SIG-M5 (cell line): ENCODE data around the gene VRK2.
"Not testable (repeated sequence)": the region's sequence is repeated elsewhere in the genome, so short reads cannot be mapped to it uniquely, and the experiment has no call there.

Source experiments
- DNase-seq: peaks from one replicate; lab custom pipeline; 2025; lab: John Stamatoyannopoulos, UW

The VRK2 gene

GRCh38 chr2:58107803-58108710 lies 61.5 kb downstream of the VRK2 start:
- DNase-seq = peak; percentile 96

- DNase-seq = no peak
Observed at GRCh38 chr2:58109481-58109880, 62.9 kb downstream of the VRK2 start.

- DNase-seq = no peak
Observed at GRCh38 chr2:58110765-58111164, 64.2 kb downstream of the VRK2 start.

GRCh38 chr2:58113563-58113962 lies 67.0 kb downstream of the VRK2 start:
- not testable (repeated sequence) for DNase-seq

- no peak for DNase-seq
Observed at GRCh38 chr2:58120626-58121229, 74.1 kb downstream of the VRK2 start.

GRCh38 chr2:58122040-58122439 lies 75.4 kb downstream of the VRK2 start:
- no peak for DNase-seq

- no peak for DNase-seq
Observed at GRCh38 chr2:58122540-58122939, 75.9 kb downstream of the VRK2 start.

GRCh38 chr2:58127111-58127510 lies 80.5 kb downstream of the VRK2 start:
- DNase-seq = no peak

- DNase-seq = no peak
Observed at GRCh38 chr2:58130238-58130637, 83.6 kb downstream of the VRK2 start.

GRCh38 chr2:58131191-58132011 lies 84.8 kb downstream of the VRK2 start:
- no peak for DNase-seq

GRCh38 chr2:58133395-58133794 lies 86.8 kb downstream of the VRK2 start:
- no peak for DNase-seq

- DNase-seq = no peak
Observed at GRCh38 chr2:58135861-58136260, 89.3 kb downstream of the VRK2 start.

- no peak for DNase-seq
Observed at GRCh38 chr2:58137221-58137620, 90.6 kb downstream of the VRK2 start.

- DNase-seq = no peak
Observed at GRCh38 chr2:58137856-58138255, 91.2 kb downstream of the VRK2 start.

GRCh38 chr2:58138396-58139030 lies 91.9 kb downstream of the VRK2 start:
- no peak for DNase-seq

GRCh38 chr2:58140508-58141072 lies 94.0 kb downstream of the VRK2 start:
- no peak for DNase-seq

GRCh38 chr2:58145769-58146168 lies 99.2 kb downstream of the VRK2 start:
- not testable (repeated sequence) for DNase-seq

GRCh38 chr2:58146707-58147106 lies 100.1 kb downstream of the VRK2 start:
- DNase-seq = no peak

GRCh38 chr2:58155160-58155778 lies 108.7 kb downstream of the VRK2 start:
- no peak for DNase-seq

GRCh38 chr2:58156780-58157179 lies 110.2 kb downstream of the VRK2 start:
- no peak for DNase-seq

GRCh38 chr2:58157754-58158153 lies 111.1 kb downstream of the VRK2 start:
- DNase-seq = no peak
